Adrenal gland (tissue), 19 donors: ENCODE measurements around the gene GAL3ST3. TPM values are rescaled to one million over a fixed set of nuclear protein-coding genes. Genes with fewer than 3 reads are reported as not detected.
"Not testable (repeated sequence)": the region's sequence is repeated elsewhere in the genome, so short reads cannot be mapped to it uniquely, and the experiment has no call there.

Source experiments
- DNase-seq, 7 donors: peaks; one replicate each; pipeline ENCODE4 v3.0.0-alpha.2; 2019 to 2020
- H3K27ac ChIP-seq, 5 donors: fragments of 200-600 bp; sonication (generic) in 4 of 5; 1 replicate in 3 of 5; 2 replicates in 2 of 5; pipeline versions ENCODE4 v1.5.1 to v1.8.0; 2016 to 2020; ENCODE audit warnings: mild to moderate bottlenecking in 1 of 5
- H3K27me3 ChIP-seq: fragments of 200-600 bp; 2 replicates; pipeline ENCODE4 v1.8.0; 2021
- H3K36me3 ChIP-seq, 2 donors: fragments of 200-600 bp; replicated peaks in 1 of 2; 1 replicate in 1 of 2; 2 replicates in 1 of 2; pipeline versions ENCODE4 v1.5.1 to v1.8.0; 2018 to 2022
- H3K4me1 ChIP-seq, 2 donors: fragments of 200-600 bp; replicated peaks in 1 of 2; 1 replicate in 1 of 2; 2 replicates in 1 of 2; pipeline versions ENCODE4 v1.5.1 to v1.8.0; 2018 to 2021
- H3K4me3 ChIP-seq, 4 donors: fragments of 200-600 bp; sonication (generic) in 3 of 4; one replicate each; pipeline ENCODE4 v1.5.1; 2016 to 2018
- H3K9me3 ChIP-seq, 3 donors: fragments of 200-600 bp; sonication (generic) in 1 of 3; replicated peaks in 1 of 3; 1 replicate in 2 of 3; 2 replicates in 1 of 3; pipeline versions ENCODE4 v1.5.1 to v1.8.0; 2016 to 2021
- POLR2A ChIP-seq, 2 donors: fragments of 450-650 bp; IDR thresholded peaks; one replicate each; pipeline ENCODE4 v1.6.1; 2017; ENCODE audit warnings: antibody characterized with exemption in 2 of 2, mild to moderate bottlenecking in 2 of 2, moderate library complexity in 1 of 2
- WGBS, 4 donors: extraction: QIAGEN DNeasy Blood & Tissue Kit in 2 of 4; methylation state at CpG; one replicate each; pipeline versions ENCODE4 v1.1.5 to v1.1.7; 2013 to 2017; 5-methylcytosine and 5-hydroxymethylcytosine counted together
- intact Hi-C, 2 donors: fragments of 100-400 bp; cut with DNase I; formaldehyde crosslinking; loops; one replicate each; pipeline versions ENCODE4 v1.14.1 to v1.15.0; 2022 to 2023
- long read RNA-seq, 10 donors: library from polyadenylated mRNA in 3 of 10; unstranded in 2 of 10; stranded (forward) in 1 of 10; transcript quantifications; one replicate each; pipeline ENCODE4 v2.0.0 and lab custom pipeline, GENCODE V29; 2021 to 2026
- polyA plus RNA-seq, 3 donors: library from polyadenylated mRNA; stranded (reverse); fragments of 200-250 nt in 2 of 3; fragments of 350-450 nt in 1 of 3; fragmentation: Illumina TruSeq in 1 of 3; extraction: RNeasy Lipid Tissue Mini Kit (QIAGEN cat#74804) in 1 of 3; gene quantifications; one replicate each; pipeline ENCODE4 v1.2.3, GENCODE V29; 2013 to 2014
- total RNA-seq, 9 donors: library from RNA; depleted of rRNA in 4 of 9; stranded (reverse); fragments of >200 nt in 4 of 9; fragments of 120-200 nt in 1 of 9; fragmentation: NEBNext Ultra II Directional in 1 of 9; extraction: Animal tissue kit (Norgen Biotek cat#: 25700) in 1 of 9; gene quantifications; one replicate each; pipeline versions ENCODE4 v1.1.0 to v1.2.4, GENCODE V29; 2013 to 2023
- TF ChIP-seq, protein P1 (sequence below), 6 experiments: fragments of 450-650 bp in 4 of 6; fragments of 200-600 bp in 2 of 6; sonication (generic) in 1 of 6; IDR thresholded peaks; 1 replicate in 5 of 6; 2 replicates in 1 of 6; pipeline versions ENCODE4 v1.5.1 to v1.8.0; 2016 to 2021; ENCODE audit warnings: antibody characterized with exemption in 6 of 6, mild to moderate bottlenecking in 2 of 6, moderate library complexity in 1 of 6
- donor health status: healthy with polysubstance abuse.
- donor health status: Bipolar disorder and iron deficiency.
- donor health status: DM: yes; HTN: yes; CAD: no.
- donor health status: DM: no; HTN: no; CAD: no.
- donor health status: DM: no; HTN: no; CAD: no.
- donor health status: DM: yes; HTN: yes; CAD: no.

Gene GAL3ST3, protein sequence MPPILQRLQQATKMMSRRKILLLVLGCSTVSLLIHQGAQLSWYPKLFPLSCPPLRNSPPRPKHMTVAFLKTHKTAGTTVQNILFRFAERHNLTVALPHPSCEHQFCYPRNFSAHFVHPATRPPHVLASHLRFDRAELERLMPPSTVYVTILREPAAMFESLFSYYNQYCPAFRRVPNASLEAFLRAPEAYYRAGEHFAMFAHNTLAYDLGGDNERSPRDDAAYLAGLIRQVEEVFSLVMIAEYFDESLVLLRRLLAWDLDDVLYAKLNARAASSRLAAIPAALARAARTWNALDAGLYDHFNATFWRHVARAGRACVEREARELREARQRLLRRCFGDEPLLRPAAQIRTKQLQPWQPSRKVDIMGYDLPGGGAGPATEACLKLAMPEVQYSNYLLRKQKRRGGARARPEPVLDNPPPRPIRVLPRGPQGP
- total RNA-seq = under 1 TPM in 4 of 9 donors, not detected in 5; 0.11 to 0.41 (median 0.22) TPM
- not detected for polyA plus RNA-seq
- long read RNA-seq, donor 1 = 0 reads
- long read RNA-seq, donor 2 = 0 reads
- long read RNA-seq, donor 3 = 0 reads
- long read RNA-seq, donor 4 = 0 reads
- long read RNA-seq, donor 5 = 0 reads
- long read RNA-seq, donor 6 = 0 reads
- long read RNA-seq, donor 7 = 0 reads
- long read RNA-seq, donor 8 = 0 reads
- long read RNA-seq, donor 9 = 0 reads
- long read RNA-seq, donor 10 = 0 reads

- no peak for DNase-seq
- Histone ChIP-seq H3K27me3 (peaks cover 7% of the 10 kb centered on the region), H3K27ac (no peak within 1 kb of the TSS), H3K4me3 (no peak within 1 kb of the TSS), H3K4me1 (peaks cover 7 to 17% of the 10 kb centered on the region in 2 donors), H3K36me3 (no peaks in the 10 kb centered on the region), H3K9me3 (no peaks in the 10 kb centered on the region)
- TF ChIP-seq, protein P1, sequence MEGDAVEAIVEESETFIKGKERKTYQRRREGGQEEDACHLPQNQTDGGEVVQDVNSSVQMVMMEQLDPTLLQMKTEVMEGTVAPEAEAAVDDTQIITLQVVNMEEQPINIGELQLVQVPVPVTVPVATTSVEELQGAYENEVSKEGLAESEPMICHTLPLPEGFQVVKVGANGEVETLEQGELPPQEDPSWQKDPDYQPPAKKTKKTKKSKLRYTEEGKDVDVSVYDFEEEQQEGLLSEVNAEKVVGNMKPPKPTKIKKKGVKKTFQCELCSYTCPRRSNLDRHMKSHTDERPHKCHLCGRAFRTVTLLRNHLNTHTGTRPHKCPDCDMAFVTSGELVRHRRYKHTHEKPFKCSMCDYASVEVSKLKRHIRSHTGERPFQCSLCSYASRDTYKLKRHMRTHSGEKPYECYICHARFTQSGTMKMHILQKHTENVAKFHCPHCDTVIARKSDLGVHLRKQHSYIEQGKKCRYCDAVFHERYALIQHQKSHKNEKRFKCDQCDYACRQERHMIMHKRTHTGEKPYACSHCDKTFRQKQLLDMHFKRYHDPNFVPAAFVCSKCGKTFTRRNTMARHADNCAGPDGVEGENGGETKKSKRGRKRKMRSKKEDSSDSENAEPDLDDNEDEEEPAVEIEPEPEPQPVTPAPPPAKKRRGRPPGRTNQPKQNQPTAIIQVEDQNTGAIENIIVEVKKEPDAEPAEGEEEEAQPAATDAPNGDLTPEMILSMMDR (IDR thresholded peaks at IDR 0.05) = no peak
- TF ChIP-seq POLR2A (IDR thresholded peaks at IDR 0.05) = no peak
- intact Hi-C loops = no loop called here
- 10 to 25% (median 14%) methylated on average over 10 to 39 of the region's 39 CpGs for WGBS, 4 donors
These were observed at the start of gene GAL3ST3 for GRCh38 chr11:66048547-66049323. Gene GAL3ST3 (minus strand): TSS chr11:66049161. CDS start chr11:66045415, 3,746 bp downstream.

DNA sequence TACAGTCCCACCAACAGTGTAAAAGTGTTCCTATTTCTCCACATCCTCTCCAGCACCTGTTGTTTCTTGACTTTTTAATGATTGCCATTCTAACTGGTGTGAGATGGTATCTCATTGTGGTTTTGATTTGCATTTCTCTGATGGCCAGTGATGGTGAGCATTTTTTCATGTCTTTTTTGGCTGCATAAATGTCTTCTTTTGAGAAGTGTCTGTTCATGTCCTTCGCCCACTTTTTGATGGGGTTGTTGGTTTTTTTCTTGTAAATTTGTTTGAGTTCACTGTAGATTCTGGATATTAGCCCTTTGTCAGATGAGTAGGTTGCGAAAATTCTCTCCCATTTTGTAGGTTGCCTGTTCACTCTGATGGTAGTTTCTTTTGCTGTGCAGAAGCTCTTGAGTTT lies 43.2 kb upstream of the GAL3ST3 start:
- intact Hi-C loops, H3K27ac ChIP-seq, H3K36me3 ChIP-seq, H3K4me1 ChIP-seq, H3K4me3 ChIP-seq, H3K9me3 ChIP-seq, DNase-seq, H3K27me3 ChIP-seq: not testable (repeated sequence)
- WGBS, 4 donors = 98 to 100% (median 99%) methylated on average over 2 of the region's 2 CpGs

DNA sequence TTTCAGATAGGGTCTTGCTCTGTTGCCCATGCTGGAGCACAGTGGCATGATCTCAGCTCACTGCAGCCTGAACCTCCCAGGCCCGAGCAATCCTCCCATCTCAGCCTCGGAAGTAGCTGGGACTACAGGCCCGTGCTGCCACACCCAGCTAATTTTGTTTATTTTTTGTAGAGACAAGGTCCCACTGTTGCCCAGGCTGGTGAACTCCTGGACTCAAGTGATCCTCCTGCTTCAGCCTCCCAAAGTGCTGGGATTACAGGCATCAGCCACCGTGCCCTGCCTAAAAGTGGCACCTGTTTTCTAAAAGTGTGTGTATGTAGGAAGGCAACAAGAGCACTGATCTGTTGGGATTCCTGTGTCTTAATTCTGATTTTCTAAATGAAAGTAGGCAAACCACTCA lies 41.3 kb upstream of the GAL3ST3 start:
- H3K36me3 ChIP-seq = no peaks in the 10 kb centered on the region
- 95 to 100% (median 96%) methylated on average over 4 of the region's 4 CpGs for WGBS, 4 donors
- no peaks in the 10 kb centered on the region for H3K27me3 ChIP-seq
- intact Hi-C loops = no loop called here
- TF ChIP-seq, protein P1 (IDR thresholded peaks at IDR 0.05) = no peak
- TF ChIP-seq POLR2A (IDR thresholded peaks at IDR 0.05) = no peak
- no peak for DNase-seq
- no peak overlapping the region for H3K4me3 ChIP-seq
- no peak overlapping the region for H3K27ac ChIP-seq
- peaks cover 4% of the 10 kb centered on the region in 2 donors for H3K4me1 ChIP-seq
- H3K9me3 ChIP-seq = no peaks in the 10 kb centered on the region

GRCh38 chr11:66089067-66089466 lies 40.1 kb upstream of the GAL3ST3 start:
- H3K27ac ChIP-seq = no peak overlapping the region
- no peaks in the 10 kb centered on the region for H3K9me3 ChIP-seq
- H3K4me3 ChIP-seq = no peak overlapping the region
- H3K36me3 ChIP-seq = no peaks in the 10 kb centered on the region
- no peaks in the 10 kb centered on the region for H3K27me3 ChIP-seq
- peaks cover 7 to 13% of the 10 kb centered on the region in 2 donors for H3K4me1 ChIP-seq
- DNase-seq = no peak
- TF ChIP-seq POLR2A (IDR thresholded peaks at IDR 0.05) = no peak
- TF ChIP-seq, protein P1 (IDR thresholded peaks at IDR 0.05) = no peak
- intact Hi-C loops = no loop called here
- WGBS, 4 donors = 87 to 92% (median 90%) methylated on average over 3 of the region's 3 CpGs
